GM12875 (cell line): ENCODE measurements around the gene FBXO44.

ENCODE experiments used
- H3K4me3 ChIP-seq: one replicate; pipeline ENCODE4 v1.5.1; 2011; ENCODE audit warnings: low read depth, low read length, control low read depth
- TF ChIP-seq, protein P1 (sequence below): IDR thresholded peaks from 2 replicates; pipeline ENCODE4 v1.5.1; 2011; ENCODE audit warnings: low read depth, mild to moderate bottlenecking, control low read depth, inconsistent platforms, low read length, moderate library complexity, borderline replicate concordance; ENCODE audit not compliant: insufficient read depth

FBXO44 gene

GRCh38 chr1:11680270-11681070 lies 25.8 kb downstream of the FBXO44 start:
- peak overlapping the region; percentile 93 for H3K4me3 ChIP-seq
- TF ChIP-seq, protein P1, sequence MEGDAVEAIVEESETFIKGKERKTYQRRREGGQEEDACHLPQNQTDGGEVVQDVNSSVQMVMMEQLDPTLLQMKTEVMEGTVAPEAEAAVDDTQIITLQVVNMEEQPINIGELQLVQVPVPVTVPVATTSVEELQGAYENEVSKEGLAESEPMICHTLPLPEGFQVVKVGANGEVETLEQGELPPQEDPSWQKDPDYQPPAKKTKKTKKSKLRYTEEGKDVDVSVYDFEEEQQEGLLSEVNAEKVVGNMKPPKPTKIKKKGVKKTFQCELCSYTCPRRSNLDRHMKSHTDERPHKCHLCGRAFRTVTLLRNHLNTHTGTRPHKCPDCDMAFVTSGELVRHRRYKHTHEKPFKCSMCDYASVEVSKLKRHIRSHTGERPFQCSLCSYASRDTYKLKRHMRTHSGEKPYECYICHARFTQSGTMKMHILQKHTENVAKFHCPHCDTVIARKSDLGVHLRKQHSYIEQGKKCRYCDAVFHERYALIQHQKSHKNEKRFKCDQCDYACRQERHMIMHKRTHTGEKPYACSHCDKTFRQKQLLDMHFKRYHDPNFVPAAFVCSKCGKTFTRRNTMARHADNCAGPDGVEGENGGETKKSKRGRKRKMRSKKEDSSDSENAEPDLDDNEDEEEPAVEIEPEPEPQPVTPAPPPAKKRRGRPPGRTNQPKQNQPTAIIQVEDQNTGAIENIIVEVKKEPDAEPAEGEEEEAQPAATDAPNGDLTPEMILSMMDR, result no peak

DNA sequence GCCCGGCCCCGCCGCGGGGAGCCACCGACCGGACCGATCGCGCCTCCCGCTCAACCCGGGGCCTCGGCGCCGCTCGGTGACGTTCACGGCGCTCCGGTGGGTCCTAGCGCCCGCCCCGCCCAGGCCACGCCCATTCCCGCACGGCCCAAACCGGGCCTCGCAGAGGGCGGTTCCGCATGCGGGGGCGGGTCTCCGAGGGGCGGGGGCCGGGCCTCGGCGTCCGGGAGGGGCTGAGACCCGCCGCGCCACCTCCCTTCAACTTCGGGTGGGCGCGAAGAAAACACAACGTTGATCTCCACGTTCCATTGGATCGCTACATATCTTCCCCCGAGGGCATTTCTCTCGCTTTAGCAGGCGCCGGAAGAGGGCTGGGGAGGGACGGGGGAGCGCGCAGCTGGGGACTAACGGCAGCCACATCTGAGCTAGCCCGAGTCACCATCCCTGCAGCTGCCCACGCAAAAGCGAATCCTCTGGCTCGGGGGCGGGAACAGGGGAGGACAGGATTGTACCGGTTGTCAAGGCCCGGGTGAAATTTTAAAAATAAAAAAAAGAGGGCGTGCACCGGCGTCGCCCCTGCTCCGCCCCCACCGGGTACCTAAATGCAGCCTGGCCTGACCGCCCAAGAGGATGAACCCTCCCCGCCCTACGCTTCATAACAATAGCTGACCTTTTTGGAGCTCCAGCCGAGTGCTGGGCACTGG lies 26.5 kb downstream of the FBXO44 start, which contains the start of gene MAD2L2:
Gene MAD2L2 (minus strand): TSS at position 78 of the 701 bp plus-strand sequence. CDS start 547 bp downstream, outside the sequence.
- peak within 1 kb of the TSS; percentile 93 for H3K4me3 ChIP-seq

DNA sequence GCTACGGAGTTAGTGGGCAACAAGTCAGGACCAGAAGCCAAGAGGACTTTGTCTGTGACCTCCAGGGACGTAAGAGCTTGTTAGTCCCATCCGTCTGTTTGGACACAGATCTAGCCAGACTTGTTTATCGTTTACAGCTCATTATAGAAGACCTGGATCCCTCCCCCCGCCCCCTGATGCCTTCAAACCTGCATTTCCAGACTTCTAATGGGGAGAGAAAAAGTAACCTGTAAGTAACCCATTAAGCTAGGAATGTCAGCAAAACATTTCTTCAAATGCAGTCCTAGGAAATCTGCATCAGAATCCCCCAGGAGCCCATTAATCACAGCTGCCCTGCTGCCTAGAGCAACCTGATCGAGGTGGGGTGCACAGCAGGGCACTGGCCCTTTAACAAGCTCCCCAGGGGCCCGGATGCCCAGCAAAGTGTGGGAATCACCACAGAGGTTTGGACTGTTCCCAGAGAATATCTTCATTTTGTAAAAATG lies 27.7 kb downstream of the FBXO44 start:
- TF ChIP-seq, protein P1, result no peak
- no peak overlapping the region for H3K4me3 ChIP-seq

More for the DNA sequence above, 26.5 kb downstream of the FBXO44 start, which contains the start of gene MAD2L2:
- TF ChIP-seq, protein P1, result no peak

- no peak overlapping the region for H3K4me3 ChIP-seq
- TF ChIP-seq, protein P1, result no peak
These were observed 28.1 kb downstream of the FBXO44 start for GRCh38 chr1:11682799-11683198.

- no peak overlapping the region for H3K4me3 ChIP-seq
- TF ChIP-seq, protein P1, result no peak
These were observed 29.4 kb downstream of the FBXO44 start for GRCh38 chr1:11684070-11684469.

DNA sequence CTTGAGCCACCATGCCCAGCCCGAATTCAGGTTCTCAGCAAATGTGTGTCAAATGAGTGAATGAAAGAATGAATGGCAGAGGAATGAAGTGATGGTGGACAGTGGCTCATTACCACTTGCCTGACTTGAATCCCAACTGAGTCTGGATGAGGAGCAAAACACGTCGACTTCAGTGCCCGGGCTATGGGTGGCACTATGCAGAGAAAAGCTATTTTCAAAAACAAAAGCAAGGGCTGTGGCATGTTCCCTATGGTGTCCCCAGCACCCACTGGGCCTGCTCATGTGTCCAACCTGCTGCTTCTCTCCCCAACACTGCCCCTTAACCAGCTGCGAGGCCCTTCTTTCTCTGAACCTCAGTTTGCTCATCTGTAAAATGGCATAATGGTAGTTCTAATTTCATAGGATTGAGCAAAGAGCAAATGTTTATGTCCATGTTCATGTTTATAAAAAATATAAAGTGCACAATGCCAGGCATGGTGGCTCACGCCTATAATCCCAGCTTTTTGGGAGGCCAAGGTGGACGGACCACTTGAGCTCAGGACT lies 30.6 kb downstream of the FBXO44 start:
- H3K4me3 ChIP-seq, result no peak overlapping the region
- TF ChIP-seq, protein P1, result no peak
